MM.1S (cell line): Measurements from ENCODE around the gene SCGB3A2.

Source experiments
- CTCF ChIP-seq: fragments of 300-600 bp; sonication (generic); IDR thresholded peaks from 2 replicates; pipeline ENCODE4 v1.5.1; 2016; ENCODE audit warnings: antibody characterized with exemption, low read length, mixed read lengths
- EZH2 ChIP-seq: fragments of 300-600 bp; sonication (generic); optimal IDR thresholded peaks from 2 replicates; pipeline ENCODE3; 2017; ENCODE audit warnings: low read depth, mild to moderate bottlenecking, antibody characterized with exemption, low read length, mixed read lengths
- EZH2phosphoT487 ChIP-seq: fragments of 300-600 bp; sonication (generic); IDR thresholded peaks from 2 replicates; pipeline ENCODE4 v1.6.1; 2018; ENCODE audit warnings: antibody characterized with exemption, low read length

GRCh38 chr5:147921136-147921535 lies 42.6 kb downstream of the SCGB3A2 start:
- TF ChIP-seq CTCF = no peak
- no peak for TF ChIP-seq EZH2
- no peak for TF ChIP-seq EZH2phosphoT487
